Karpas-422 (cell line): Measurements from ENCODE around the gene SHISAL2A. TPM values are rescaled to one million over a fixed set of nuclear protein-coding genes. Genes with fewer than 3 reads are reported as not detected.

Source experiments
- DNase-seq: peaks from one replicate; pipeline ENCODE4 v3.0.0-alpha.2; 2015
- H2AFZ ChIP-seq: fragments of 200-600 bp; sonication (generic); 2 replicates; pipeline ENCODE4 v1.6.1; 2014; ENCODE audit warnings: antibody characterized with exemption, low read length, mixed read lengths
- H3K27ac ChIP-seq: fragments of 200-600 bp; sonication (generic); 2 replicates; pipeline ENCODE4 v1.5.1; 2014; ENCODE audit warnings: mild to moderate bottlenecking, low read length, moderate library complexity
- H3K27me3 ChIP-seq: fragments of 200-600 bp; sonication (generic); 2 replicates; pipeline ENCODE4 v1.6.1; 2014; ENCODE audit warnings: low read length, mixed read lengths
- H3K36me3 ChIP-seq: fragments of 200-600 bp; sonication (generic); 2 replicates; pipeline ENCODE4 v1.6.1; 2014; ENCODE audit warnings: low read length, mixed read lengths; ENCODE audit not compliant: insufficient read depth
- H3K4me1 ChIP-seq: fragments of 200-600 bp; sonication (generic); 2 replicates; pipeline ENCODE4 v1.6.1; 2014; ENCODE audit warnings: mild to moderate bottlenecking, low read length, mixed read lengths
- H3K4me2 ChIP-seq: fragments of 200-600 bp; sonication (generic); 2 replicates; pipeline ENCODE4 v1.6.1; 2014; ENCODE audit warnings: low read length, low read depth, mild to moderate bottlenecking; ENCODE audit not compliant: poor library complexity, severe bottlenecking
- H3K4me3 ChIP-seq: fragments of 200-600 bp; sonication (generic); 2 replicates; pipeline ENCODE4 v1.5.1; 2014; ENCODE audit warnings: mild to moderate bottlenecking, antibody characterized with exemption, low read length, mixed read lengths
- H3K79me2 ChIP-seq: fragments of 200-600 bp; sonication (generic); 2 replicates; pipeline ENCODE4 v1.6.1; 2014; ENCODE audit warnings: mild to moderate bottlenecking, low read length, mixed read lengths
- H3K9ac ChIP-seq: fragments of 200-600 bp; sonication (generic); 2 replicates; pipeline ENCODE4 v1.6.0; 2014; ENCODE audit warnings: low read length
- H3K9me2 ChIP-seq: fragments of 200-600 bp; sonication (generic), shearing (Covaris generic); replicated peaks from 2 replicates; pipeline ENCODE4 v1.6.0; 2014; ENCODE audit warnings: mild to moderate bottlenecking, low read length, moderate library complexity; ENCODE audit not compliant: insufficient read depth
- H3K9me3 ChIP-seq: fragments of 300-700, 200-600 bp; sonication (generic); 2 replicates; pipeline ENCODE4 v1.6.1; 2014; ENCODE audit warnings: low read length, mixed read lengths
- H4K20me1 ChIP-seq: fragments of 200-600 bp; sonication (generic); 2 replicates; pipeline ENCODE4 v1.6.1; 2014; ENCODE audit warnings: mild to moderate bottlenecking, antibody characterized with exemption, low read length, low read depth; ENCODE audit not compliant: insufficient read depth
- total RNA-seq: library from RNA; depleted of rRNA; stranded (reverse); fragments of >200 nt; shearing (Covaris generic); gene quantifications from 2 replicates; pipeline ENCODE4 v1.2.3, GENCODE V29; 2014; ENCODE audit warnings: low replicate concordance

SHISAL2A gene
- total RNA-seq, 1 experiment from 2014 or later = not detected

GRCh38 chr1:52628614-52629324 lies 4.2 kb upstream of the SHISAL2A start:
- no peaks in the 10 kb centered on the region for H4K20me1 ChIP-seq
- H3K79me2 ChIP-seq = no peaks in the 10 kb centered on the region
- no peaks in the 10 kb centered on the region for H3K9me2 ChIP-seq
- no peaks in the 10 kb centered on the region for H3K27me3 ChIP-seq
- H3K9me3 ChIP-seq = no peaks in the 10 kb centered on the region
- H3K4me1 ChIP-seq = peaks cover 3% of the 10 kb centered on the region
- H3K4me3 ChIP-seq = no peak overlapping the region
- H2AFZ ChIP-seq = no peak overlapping the region
- H3K27ac ChIP-seq = no peak overlapping the region
- H3K9ac ChIP-seq = no peak overlapping the region
- DNase-seq = no peak
- H3K4me2 ChIP-seq = no peak overlapping the region
- no peaks in the 10 kb centered on the region for H3K36me3 ChIP-seq

DNA sequence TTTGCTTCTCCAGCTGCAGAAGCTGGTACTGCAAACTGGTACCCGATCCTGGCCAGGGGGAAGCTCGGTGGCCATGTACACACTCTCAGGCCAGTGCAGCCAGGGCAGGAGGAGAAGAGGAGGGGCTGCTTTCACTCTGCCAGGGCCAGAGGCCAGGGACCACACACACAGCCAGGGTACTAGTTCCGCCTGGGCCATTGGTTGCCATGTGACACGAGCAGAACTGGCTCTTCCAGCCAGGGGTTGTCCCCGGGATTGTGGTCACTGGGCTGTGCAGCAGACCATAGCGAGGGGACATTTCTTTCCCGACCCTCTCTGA lies 3.7 kb upstream of the SHISAL2A start:
- H3K4me3 ChIP-seq = no peak overlapping the region
- H3K4me1 ChIP-seq = peaks cover 3% of the 10 kb centered on the region
- H3K9me3 ChIP-seq = no peaks in the 10 kb centered on the region
- H4K20me1 ChIP-seq = no peaks in the 10 kb centered on the region
- no peaks in the 10 kb centered on the region for H3K27me3 ChIP-seq
- H3K9me2 ChIP-seq = no peaks in the 10 kb centered on the region
- H3K9ac ChIP-seq = no peak overlapping the region
- no peak overlapping the region for H3K27ac ChIP-seq
- no peaks in the 10 kb centered on the region for H3K36me3 ChIP-seq
- no peaks in the 10 kb centered on the region for H3K79me2 ChIP-seq
- no peak for DNase-seq
- no peak overlapping the region for H2AFZ ChIP-seq
- H3K4me2 ChIP-seq = no peak overlapping the region

DNA sequence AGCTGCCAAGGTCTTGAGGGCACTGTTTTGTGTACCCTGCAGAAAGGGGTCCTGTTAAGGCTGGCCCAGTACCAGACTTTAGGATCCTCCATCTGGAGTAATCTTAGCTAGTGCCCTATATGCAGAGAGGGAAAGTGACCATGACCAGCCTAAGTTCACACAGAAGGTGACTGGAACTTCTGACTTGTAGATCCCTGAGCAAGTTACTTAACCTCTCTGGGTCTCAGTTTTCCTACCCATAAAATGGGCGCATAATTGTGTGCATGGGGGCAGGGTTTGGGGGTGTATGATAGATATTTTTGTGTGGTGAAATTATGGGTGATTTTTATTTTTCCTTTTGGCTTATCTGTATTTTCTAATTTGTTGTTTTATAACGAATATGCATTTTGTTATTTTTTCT lies 3.3 kb upstream of the SHISAL2A start:
- Histone ChIP-seq H3K4me3 (no peak overlapping the region), H2AFZ (no peak overlapping the region)

GRCh38 chr1:52631759-52632331 lies 1.1 kb upstream of the SHISAL2A start:
- Histone ChIP-seq H3K36me3 (no peaks in the 10 kb centered on the region), H4K20me1 (no peaks in the 10 kb centered on the region), H3K4me1 (peaks cover 13% of the 10 kb centered on the region), H3K9ac (no peak overlapping the region), H3K79me2 (no peaks in the 10 kb centered on the region), H3K9me2 (no peaks in the 10 kb centered on the region), H3K27ac (no peak overlapping the region), H3K9me3 (no peaks in the 10 kb centered on the region), H3K4me2 (no peak overlapping the region), H3K27me3 (no peaks in the 10 kb centered on the region), H2AFZ (no peak overlapping the region), H3K4me3 (no peak overlapping the region)
- no peak for DNase-seq

More for the DNA sequence above, 3.3 kb upstream of the SHISAL2A start:
- Histone ChIP-seq H4K20me1 (no peaks in the 10 kb centered on the region), H3K9me2 (no peaks in the 10 kb centered on the region), H3K27ac (no peak overlapping the region), H3K27me3 (no peaks in the 10 kb centered on the region), H3K9ac (no peak overlapping the region), H3K79me2 (no peaks in the 10 kb centered on the region), H3K4me1 (peaks cover 3% of the 10 kb centered on the region), H3K4me2 (no peak overlapping the region), H3K9me3 (no peaks in the 10 kb centered on the region), H3K36me3 (no peaks in the 10 kb centered on the region)
- DNase-seq = no peak

GRCh38 chr1:52633291-52633754 lies 355 bp downstream of the SHISAL2A start:
- Histone ChIP-seq H3K4me2 (peak overlapping the region; percentile 7), H3K79me2 (no peaks in the 10 kb centered on the region), H3K4me3 (no peak overlapping the region), H3K4me1 (peaks cover 28% of the 10 kb centered on the region), H3K9me2 (no peaks in the 10 kb centered on the region), H4K20me1 (no peaks in the 10 kb centered on the region), H3K36me3 (no peaks in the 10 kb centered on the region), H3K27me3 (no peaks in the 10 kb centered on the region), H3K9me3 (no peaks in the 10 kb centered on the region), H3K9ac (no peak overlapping the region), H3K27ac (no peak overlapping the region), H2AFZ (no peak overlapping the region)
- DNase-seq = no peak

- H3K4me2 ChIP-seq = no peak overlapping the region
- no peaks in the 10 kb centered on the region for H3K36me3 ChIP-seq
- no peak overlapping the region for H2AFZ ChIP-seq
- no peak overlapping the region for H3K9ac ChIP-seq
- H3K4me3 ChIP-seq = no peak overlapping the region
- H3K79me2 ChIP-seq = no peaks in the 10 kb centered on the region
- H3K9me2 ChIP-seq = no peaks in the 10 kb centered on the region
- peaks cover 28% of the 10 kb centered on the region for H3K4me1 ChIP-seq
- no peaks in the 10 kb centered on the region for H3K9me3 ChIP-seq
- no peaks in the 10 kb centered on the region for H3K27me3 ChIP-seq
- DNase-seq = no peak
- no peaks in the 10 kb centered on the region for H4K20me1 ChIP-seq
- H3K27ac ChIP-seq = no peak overlapping the region
These were observed 1.1 kb downstream of the SHISAL2A start for GRCh38 chr1:52634111-52634510.

- Histone ChIP-seq H4K20me1 (no peaks in the 10 kb centered on the region), H3K27ac (no peak overlapping the region), H2AFZ (peak overlapping the region; percentile 82), H3K27me3 (no peaks in the 10 kb centered on the region), H3K9ac (no peak overlapping the region), H3K4me3 (no peak overlapping the region), H3K36me3 (no peaks in the 10 kb centered on the region), H3K4me1 (peaks cover 28% of the 10 kb centered on the region), H3K9me3 (no peaks in the 10 kb centered on the region), H3K9me2 (no peaks in the 10 kb centered on the region), H3K79me2 (no peaks in the 10 kb centered on the region), H3K4me2 (no peak overlapping the region)
- DNase-seq = no peak
These were observed 2.5 kb downstream of the SHISAL2A start for GRCh38 chr1:52635321-52636089.
